Hepatocyte (in vitro differentiated cells): Measurements from ENCODE around the gene NPLOC4. TPM values are rescaled to one million over a fixed set of nuclear protein-coding genes. Genes with fewer than 3 reads are reported as not detected.
"Not testable (repeated sequence)": the region's sequence is repeated elsewhere in the genome, so short reads cannot be mapped to it uniquely, and the experiment has no call there.

Experiments used
- DNase-seq: peaks from one replicate; pipeline ENCODE4 v3.0.0-alpha.2; 2016; ENCODE audit warnings: low spot score
- H2AFZ ChIP-seq: fragments of 200-600 bp; sonication (generic); 2 replicates; pipeline ENCODE4 v1.6.0; 2016; ENCODE audit warnings: antibody characterized with exemption, mild to moderate bottlenecking
- H3K27ac ChIP-seq: fragments of 200-600 bp; sonication (generic); 2 replicates; pipeline ENCODE4 v1.5.1; 2016; ENCODE audit warnings: mild to moderate bottlenecking
- H3K27me3 ChIP-seq: fragments of 200-600 bp; sonication (generic); 2 replicates; pipeline ENCODE4 v1.6.1; 2016
- H3K36me3 ChIP-seq: fragments of 200-600 bp; sonication (generic); replicated peaks from 2 replicates; pipeline ENCODE4 v1.5.1; 2016; ENCODE audit warnings: low read depth; ENCODE audit not compliant: insufficient read depth
- H3K4me1 ChIP-seq: fragments of 200-600 bp; sonication (generic); 2 replicates; pipeline ENCODE4 v1.5.1; 2016; ENCODE audit warnings: mild to moderate bottlenecking, moderate library complexity; ENCODE audit not compliant: insufficient read depth
- H3K4me2 ChIP-seq: fragments of 200-600 bp; sonication (generic); 2 replicates; pipeline ENCODE4 v1.6.0; 2016
- H3K4me3 ChIP-seq: fragments of 200-600 bp; sonication (generic); 2 replicates; pipeline ENCODE4 v1.5.1; 2016; ENCODE audit warnings: mild to moderate bottlenecking
- H3K79me2 ChIP-seq: fragments of 200-600 bp; sonication (generic); 2 replicates; pipeline ENCODE4 v1.6.0; 2017; ENCODE audit warnings: mild to moderate bottlenecking
- H3K9me2 ChIP-seq: fragments of 200-600 bp; sonication (generic); replicated peaks from 2 replicates; pipeline ENCODE4 v1.6.0; 2017; ENCODE audit warnings: mild to moderate bottlenecking; ENCODE audit not compliant: insufficient read depth
- H3K9me3 ChIP-seq: fragments of 200-600 bp; sonication (generic); 2 replicates; pipeline ENCODE4 v1.5.1; 2016; ENCODE audit warnings: low read depth, mild to moderate bottlenecking
- H4K20me1 ChIP-seq: fragments of 200-600 bp; sonication (generic); 2 replicates; pipeline ENCODE4 v1.6.0; 2016; ENCODE audit warnings: mild to moderate bottlenecking; ENCODE audit not compliant: insufficient read depth, poor library complexity, severe bottlenecking
- EZH2 ChIP-seq: fragments of 200-600 bp; sonication (generic); IDR thresholded peaks from 2 replicates; pipeline ENCODE4 v1.6.1; 2016; ENCODE audit warnings: antibody characterized with exemption, mild to moderate bottlenecking, borderline replicate concordance
- EZH2phosphoT487 ChIP-seq: fragments of 200-600 bp; sonication (generic); IDR thresholded peaks from one replicate; pipeline ENCODE4 v1.6.1; 2018; ENCODE audit warnings: antibody characterized with exemption, mild to moderate bottlenecking, low read depth, moderate library complexity; ENCODE audit not compliant: unreplicated experiment, severe bottlenecking
- WGBS: methylation state at CpG from one replicate; pipeline ENCODE4 v1.1.6; 2016; ENCODE audit warnings: low lambda C conversion rate; ENCODE audit errors: missing lambda C conversion rate; 5-methylcytosine and 5-hydroxymethylcytosine counted together
- polyA plus RNA-seq: library from polyadenylated mRNA; unstranded; fragments of >200 nt; fragmentation: Nextera tagmentation; extraction: Ambion mirVana; gene quantifications from 2 replicates; pipeline ENCODE4 v1.2.1, GENCODE V29; 2016
- total RNA-seq: library from RNA; depleted of rRNA; stranded (reverse); fragments of >200 nt; gene quantifications from 2 replicates; pipeline ENCODE4 v1.2.3, GENCODE V29; 2014
- TF ChIP-seq, protein P1 (sequence below): fragments of 200-600 bp; sonication (generic); IDR thresholded peaks from 2 replicates; pipeline ENCODE4 v1.5.1; 2016; ENCODE audit warnings: antibody characterized with exemption, mild to moderate bottlenecking; ENCODE audit not compliant: poor library complexity

Gene NPLOC4
- total and polyA plus RNA-seq, 2 experiments from 2014 or later, result 53.7 to 54.6 TPM

DNA sequence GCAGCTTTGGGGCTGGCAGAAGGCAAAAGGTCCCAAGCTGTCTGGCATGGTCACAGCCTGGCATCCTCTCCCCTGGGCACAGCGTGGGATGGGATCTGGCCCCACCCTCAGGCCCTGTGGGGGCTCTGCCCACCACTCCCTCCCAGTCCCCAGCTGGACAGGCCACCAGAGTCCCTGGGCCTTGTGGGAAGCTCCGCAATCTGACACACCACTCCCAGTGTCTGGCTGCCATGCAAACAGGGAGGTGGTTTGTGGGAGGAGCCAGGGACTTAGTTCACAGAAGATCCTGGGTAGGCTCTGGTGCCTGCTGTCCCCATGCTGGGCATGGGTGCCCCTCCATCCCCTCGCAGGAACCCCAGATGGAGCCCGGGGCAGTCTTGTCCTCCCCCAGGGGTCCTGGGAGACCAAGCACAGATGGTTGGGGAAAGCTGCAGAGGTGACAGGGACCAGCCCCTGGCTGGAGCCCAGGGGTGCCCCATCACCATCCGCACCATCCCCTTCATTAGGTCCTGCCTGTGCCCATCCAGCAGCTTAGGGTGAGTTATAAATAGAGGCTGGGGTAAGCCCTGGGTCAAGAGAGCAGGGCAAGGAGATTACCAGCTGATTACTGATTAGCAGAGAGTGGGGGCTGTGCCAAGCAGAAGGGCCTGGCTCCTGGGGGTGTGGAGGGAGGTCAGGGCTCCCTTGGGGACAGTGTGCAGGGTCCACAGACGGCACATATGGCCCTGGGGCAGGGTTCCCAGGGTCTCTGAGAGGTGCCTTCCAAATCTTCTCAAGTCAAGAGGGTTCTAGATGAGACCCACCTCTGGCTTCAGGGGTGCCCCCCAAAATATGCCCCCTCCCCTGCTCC lies 102.5 kb downstream of the NPLOC4 start:
- WGBS, result 72% methylated on average over 5 of the region's 6 CpGs
- Histone ChIP-seq H3K36me3 (no peaks in the 10 kb centered on the region), H3K27me3 (peaks cover 13% of the 10 kb centered on the region), H3K27ac (no peak overlapping the region), H3K4me2 (no peak overlapping the region), H3K4me1 (peaks cover 9% of the 10 kb centered on the region), H3K79me2 (no peaks in the 10 kb centered on the region), H2AFZ (no peak overlapping the region), H4K20me1 (no peaks in the 10 kb centered on the region), H3K9me2 (no peaks in the 10 kb centered on the region), H3K9me3 (no peaks in the 10 kb centered on the region), H3K4me3 (no peak overlapping the region)
- no peak for TF ChIP-seq EZH2phosphoT487
- TF ChIP-seq, protein P1, sequence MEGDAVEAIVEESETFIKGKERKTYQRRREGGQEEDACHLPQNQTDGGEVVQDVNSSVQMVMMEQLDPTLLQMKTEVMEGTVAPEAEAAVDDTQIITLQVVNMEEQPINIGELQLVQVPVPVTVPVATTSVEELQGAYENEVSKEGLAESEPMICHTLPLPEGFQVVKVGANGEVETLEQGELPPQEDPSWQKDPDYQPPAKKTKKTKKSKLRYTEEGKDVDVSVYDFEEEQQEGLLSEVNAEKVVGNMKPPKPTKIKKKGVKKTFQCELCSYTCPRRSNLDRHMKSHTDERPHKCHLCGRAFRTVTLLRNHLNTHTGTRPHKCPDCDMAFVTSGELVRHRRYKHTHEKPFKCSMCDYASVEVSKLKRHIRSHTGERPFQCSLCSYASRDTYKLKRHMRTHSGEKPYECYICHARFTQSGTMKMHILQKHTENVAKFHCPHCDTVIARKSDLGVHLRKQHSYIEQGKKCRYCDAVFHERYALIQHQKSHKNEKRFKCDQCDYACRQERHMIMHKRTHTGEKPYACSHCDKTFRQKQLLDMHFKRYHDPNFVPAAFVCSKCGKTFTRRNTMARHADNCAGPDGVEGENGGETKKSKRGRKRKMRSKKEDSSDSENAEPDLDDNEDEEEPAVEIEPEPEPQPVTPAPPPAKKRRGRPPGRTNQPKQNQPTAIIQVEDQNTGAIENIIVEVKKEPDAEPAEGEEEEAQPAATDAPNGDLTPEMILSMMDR, result no peak
- TF ChIP-seq EZH2, result no peak
- DNase-seq, result no peak

DNA sequence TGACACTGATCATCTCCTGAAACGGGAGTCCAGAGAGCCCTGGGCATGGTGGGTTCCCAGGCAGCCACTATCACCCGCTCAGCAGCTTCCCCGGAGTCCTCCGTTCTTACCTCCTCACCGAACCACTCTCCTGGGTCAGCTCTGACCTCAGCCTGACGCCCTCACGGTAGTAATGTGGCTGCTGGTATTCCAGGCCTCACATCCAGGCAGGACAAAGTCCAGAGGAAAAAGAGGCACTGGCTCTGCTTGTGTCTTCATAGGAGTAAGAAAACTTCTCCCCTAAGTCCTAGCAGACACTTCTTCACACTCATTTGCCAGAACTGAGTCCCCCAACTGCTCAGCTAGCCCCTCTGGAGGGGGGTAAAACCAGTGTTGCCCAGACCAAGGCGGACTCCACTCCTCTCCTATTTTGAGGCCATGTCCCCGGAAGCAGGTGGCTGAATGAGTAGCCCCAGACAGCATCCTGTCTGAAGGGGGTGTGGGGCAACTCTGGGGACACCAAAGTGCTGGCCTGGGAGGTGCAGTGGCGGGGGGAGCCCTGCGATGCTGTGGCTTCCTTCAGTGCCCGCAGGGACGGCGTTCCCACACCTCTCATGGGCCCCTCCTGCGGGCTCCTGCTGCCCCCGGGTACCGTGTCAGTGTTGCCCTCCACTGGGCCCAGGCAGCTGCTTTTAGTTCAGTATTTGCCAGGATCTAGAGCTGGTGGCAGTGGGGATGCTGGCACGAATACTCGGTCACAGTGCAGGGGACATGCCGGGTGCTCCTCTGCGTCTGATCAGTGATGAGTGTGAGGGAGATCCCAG lies 103.4 kb downstream of the NPLOC4 start:
- H3K4me3 ChIP-seq, result no peak overlapping the region
- TF ChIP-seq EZH2phosphoT487, result no peak
- TF ChIP-seq, protein P1, result no peak
- TF ChIP-seq EZH2, result no peak
- no peaks in the 10 kb centered on the region for H4K20me1 ChIP-seq
- H2AFZ ChIP-seq, result no peak overlapping the region
- no peaks in the 10 kb centered on the region for H3K9me3 ChIP-seq
- peaks cover 13% of the 10 kb centered on the region for H3K27me3 ChIP-seq
- no peaks in the 10 kb centered on the region for H3K9me2 ChIP-seq
- H3K79me2 ChIP-seq, result no peaks in the 10 kb centered on the region
- H3K27ac ChIP-seq, result peak overlapping the region; percentile 34
- no peak overlapping the region for H3K4me2 ChIP-seq
- no peak for DNase-seq
- H3K4me1 ChIP-seq, result peaks cover 9% of the 10 kb centered on the region
- H3K36me3 ChIP-seq, result no peaks in the 10 kb centered on the region
- WGBS, result 73% methylated on average over 20 of the region's 21 CpGs

DNA sequence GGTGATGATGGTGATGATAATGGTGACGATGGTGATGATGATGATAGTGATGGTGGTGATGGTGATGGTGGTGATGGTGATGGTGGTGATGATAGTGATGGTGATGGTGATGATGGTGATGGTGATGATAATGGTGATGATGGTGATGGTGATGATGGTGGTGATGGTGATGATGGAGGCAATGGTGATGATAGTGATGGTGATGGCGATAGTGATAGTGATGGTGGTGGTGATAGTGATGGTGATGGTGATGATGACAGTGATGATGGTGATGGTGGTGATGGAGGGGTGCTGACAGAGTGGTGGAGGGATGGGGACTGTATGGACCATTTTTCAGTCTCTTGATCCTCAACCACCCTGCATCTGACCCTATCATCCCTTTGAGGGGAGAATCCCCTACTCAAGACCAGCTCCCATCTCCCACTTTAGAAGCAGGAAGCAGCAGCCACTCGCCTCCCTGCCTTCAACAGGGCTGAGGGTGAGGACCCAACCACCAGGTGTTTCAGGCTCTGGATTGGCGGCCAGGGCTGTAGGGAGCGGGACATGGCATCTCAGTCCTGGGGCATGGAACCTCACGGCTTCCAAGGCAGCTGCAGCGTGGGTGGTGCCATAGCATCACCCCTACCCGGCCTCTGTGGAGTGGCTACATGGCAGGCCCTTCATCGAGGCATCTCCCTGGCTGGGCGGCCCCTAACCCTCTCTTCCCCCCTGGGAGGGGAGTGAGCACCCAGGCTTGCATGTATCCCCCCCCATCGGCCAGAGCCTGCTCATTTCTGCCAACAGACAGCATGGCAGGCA lies 104.2 kb downstream of the NPLOC4 start:
- 92% methylated on average over 10 of the region's 11 CpGs for WGBS
- peaks cover 13% of the 10 kb centered on the region for H3K27me3 ChIP-seq

DNA sequence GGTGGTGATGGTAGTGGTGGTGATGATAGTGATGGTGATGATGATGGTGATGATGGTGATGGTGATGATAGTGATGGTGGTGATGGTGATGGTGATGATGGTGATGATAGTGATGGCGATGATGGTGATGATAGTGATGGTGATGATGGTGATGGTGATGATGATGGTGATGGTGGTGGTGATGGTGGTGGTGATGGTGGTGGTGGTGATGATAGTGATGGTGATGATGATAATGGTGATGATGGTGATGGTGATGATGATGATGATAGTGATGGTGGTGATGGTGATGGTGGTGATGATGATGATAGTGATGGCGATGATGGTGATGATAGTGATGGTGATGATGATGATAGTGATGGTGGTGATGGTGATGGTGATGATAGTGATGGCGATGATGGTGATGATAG lies 104.9 kb downstream of the NPLOC4 start:
- H3K9me2 ChIP-seq, H3K9me3 ChIP-seq, DNase-seq, H3K4me2 ChIP-seq, H3K36me3 ChIP-seq, H4K20me1 ChIP-seq, H3K27ac ChIP-seq, H3K4me3 ChIP-seq, H2AFZ ChIP-seq, H3K27me3 ChIP-seq, H3K4me1 ChIP-seq, H3K79me2 ChIP-seq: not testable (repeated sequence)
- 100% methylated on average over 1 of the region's 3 CpGs for WGBS

More for the DNA sequence above, 104.2 kb downstream of the NPLOC4 start:
- Histone ChIP-seq H3K36me3 (no peaks in the 10 kb centered on the region), H3K79me2 (no peaks in the 10 kb centered on the region), H3K9me2 (no peaks in the 10 kb centered on the region), H2AFZ (no peak overlapping the region), H4K20me1 (no peaks in the 10 kb centered on the region), H3K9me3 (no peaks in the 10 kb centered on the region), H3K4me1 (peaks cover 9% of the 10 kb centered on the region), H3K27ac (no peak overlapping the region), H3K4me2 (no peak overlapping the region), H3K4me3 (no peak overlapping the region)
- TF ChIP-seq, protein P1, result no peak
- TF ChIP-seq EZH2phosphoT487, result no peak
- no peak for TF ChIP-seq EZH2
- DNase-seq, result no peak

DNA sequence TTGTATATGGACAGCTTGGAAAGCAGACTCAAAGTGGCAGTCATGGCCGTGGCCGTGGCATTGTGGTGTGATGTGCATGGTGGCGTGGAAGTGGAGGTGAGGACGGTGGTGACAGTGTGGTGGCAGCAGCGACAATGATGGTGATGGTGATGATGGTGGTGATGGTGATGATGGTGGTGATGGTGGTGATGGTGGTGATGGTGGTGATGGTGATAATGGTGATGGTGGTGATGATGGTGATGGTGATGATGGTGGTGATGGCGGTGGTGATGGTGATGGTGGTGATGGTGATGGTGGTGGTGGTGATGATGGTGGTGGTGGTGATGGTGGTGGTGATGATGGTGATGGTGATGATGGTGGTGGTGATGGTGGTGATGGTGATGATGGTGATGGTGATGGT lies 105.9 kb downstream of the NPLOC4 start:
- H3K9me2 ChIP-seq, H3K4me2 ChIP-seq, H3K4me1 ChIP-seq, H3K9me3 ChIP-seq, H2AFZ ChIP-seq, H3K79me2 ChIP-seq, DNase-seq, H4K20me1 ChIP-seq, H3K27ac ChIP-seq, H3K36me3 ChIP-seq, H3K27me3 ChIP-seq, H3K4me3 ChIP-seq: not testable (repeated sequence)
- 90% methylated on average over 6 of the region's 6 CpGs for WGBS
